GM18505 (cell line): Measurements from ENCODE around the gene MYADM.

ENCODE experiments used
- ATAC-seq: cut with Tn5 transposase; IDR thresholded peaks from one replicate; pipeline ENCODE4 v1.9.1; 2021; ENCODE audit not compliant: unreplicated experiment
- POLR2A ChIP-seq: IDR thresholded peaks from 4 replicates; pipeline ENCODE4 v1.6.1; 2011; ENCODE audit warnings: borderline replicate concordance; ENCODE audit not compliant: insufficient read depth, insufficient read length; ENCODE audit errors: extremely low read depth

MYADM gene

DNA sequence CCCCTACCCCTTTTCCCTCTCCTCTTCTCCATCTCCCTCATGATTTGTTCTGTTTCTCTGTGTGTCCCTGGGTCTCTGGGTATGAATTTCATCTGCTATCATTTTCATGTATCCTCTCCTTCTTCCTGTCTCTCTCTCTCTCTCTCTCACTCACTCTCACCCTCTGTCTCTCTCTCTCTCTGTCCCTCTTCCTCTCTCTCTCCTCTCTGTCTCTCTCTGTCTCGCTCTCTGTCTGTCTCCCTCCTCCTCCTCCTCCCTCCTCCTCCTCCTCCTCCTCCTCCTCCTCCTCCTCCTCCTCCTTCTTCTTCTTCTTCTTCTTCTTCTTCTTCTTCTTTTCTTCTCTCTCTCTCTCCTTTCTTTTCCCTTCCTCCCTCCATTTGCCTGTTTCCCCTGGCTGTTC, 38.1 kb downstream of the MYADM start:
- TF ChIP-seq POLR2A: no peak
- ATAC-seq: no peak

DNA sequence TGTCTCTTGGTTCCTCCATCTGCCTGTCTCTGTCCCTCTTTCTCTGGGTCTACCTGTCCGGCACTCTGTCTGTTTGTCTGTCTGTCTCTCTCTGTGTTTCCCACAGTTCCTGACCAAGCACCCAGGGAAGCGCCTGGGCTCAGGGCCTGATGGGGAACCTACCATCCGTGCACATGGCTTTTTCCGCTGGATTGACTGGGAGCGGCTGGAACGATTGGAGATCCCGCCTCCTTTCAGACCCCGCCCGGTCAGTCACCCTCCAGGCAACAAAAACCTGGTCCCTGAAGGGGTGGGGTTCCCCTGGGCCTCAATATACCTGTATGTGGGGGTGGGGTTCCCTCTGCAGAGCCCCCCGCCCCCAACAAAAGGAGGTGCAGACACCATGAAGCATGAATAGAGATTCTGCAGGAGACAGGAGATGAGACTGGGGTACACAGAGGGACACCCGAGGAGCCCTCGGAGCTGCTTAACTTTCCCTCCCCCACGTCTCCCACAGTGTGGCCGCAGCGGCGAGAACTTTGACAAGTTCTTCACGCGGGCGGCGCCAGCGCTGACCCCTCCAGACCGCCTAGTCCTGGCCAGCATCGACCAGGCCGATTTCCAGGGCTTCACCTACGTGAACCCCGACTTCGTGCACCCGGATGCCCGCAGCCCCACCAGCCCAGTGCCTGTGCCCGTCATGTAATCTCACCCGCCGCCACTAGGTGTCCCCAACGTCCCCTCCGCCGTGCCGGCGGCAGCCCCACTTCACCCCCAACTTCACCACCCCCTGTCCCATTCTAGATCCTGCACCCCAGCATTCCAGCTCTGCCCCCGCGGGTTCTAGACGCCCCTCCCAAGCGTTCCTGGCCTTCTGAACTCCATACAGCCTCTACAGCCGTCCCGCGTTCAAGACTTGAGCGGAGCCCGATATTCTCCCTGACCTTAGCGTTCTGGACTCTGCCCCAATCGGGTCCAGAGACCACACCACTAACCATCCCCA, 38.8 kb downstream of the MYADM start:
- no peak for TF ChIP-seq POLR2A
- ATAC-seq: no peak

DNA sequence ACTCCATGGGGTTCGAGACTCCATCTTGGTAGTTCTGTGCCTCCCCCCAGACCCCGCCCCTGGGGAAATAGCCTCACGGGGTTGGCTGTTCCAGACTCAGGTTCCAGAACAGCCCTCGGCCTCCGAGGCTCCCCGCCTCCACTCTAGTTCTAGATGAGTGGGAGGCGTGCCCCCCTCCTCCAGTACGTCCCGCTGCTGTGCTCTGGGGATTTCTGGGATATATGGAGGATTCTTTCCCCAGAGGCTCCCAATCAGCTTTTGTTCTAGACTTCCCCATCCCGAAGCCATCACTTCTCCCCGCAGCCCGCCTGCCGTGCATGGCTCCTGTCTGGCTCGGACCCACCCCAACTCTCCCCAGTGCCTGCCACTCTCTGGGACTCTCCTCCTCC, 39.5 kb downstream of the MYADM start:
- no peak for ATAC-seq
- TF ChIP-seq POLR2A: no peak

DNA sequence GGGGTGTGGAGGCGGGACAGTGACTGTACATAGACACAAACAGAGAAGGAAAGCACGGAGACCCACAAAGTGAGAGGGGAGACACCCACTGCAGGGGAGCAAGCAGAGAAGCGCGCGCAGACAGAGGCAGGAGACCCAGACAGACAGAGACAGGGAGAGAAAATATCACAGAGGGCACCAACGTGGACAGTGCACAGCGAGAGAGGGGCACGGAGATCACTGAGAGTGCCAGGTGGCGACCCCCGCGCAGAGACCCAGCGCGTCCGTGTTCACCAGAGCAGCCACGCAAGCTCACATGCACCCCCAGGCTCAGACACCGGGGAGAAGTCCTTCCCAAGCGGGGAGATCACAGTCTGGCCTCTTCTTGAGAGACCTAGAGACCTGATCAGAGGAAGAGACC, 40.0 kb downstream of the MYADM start:
- no peak for TF ChIP-seq POLR2A
- ATAC-seq: no peak

DNA sequence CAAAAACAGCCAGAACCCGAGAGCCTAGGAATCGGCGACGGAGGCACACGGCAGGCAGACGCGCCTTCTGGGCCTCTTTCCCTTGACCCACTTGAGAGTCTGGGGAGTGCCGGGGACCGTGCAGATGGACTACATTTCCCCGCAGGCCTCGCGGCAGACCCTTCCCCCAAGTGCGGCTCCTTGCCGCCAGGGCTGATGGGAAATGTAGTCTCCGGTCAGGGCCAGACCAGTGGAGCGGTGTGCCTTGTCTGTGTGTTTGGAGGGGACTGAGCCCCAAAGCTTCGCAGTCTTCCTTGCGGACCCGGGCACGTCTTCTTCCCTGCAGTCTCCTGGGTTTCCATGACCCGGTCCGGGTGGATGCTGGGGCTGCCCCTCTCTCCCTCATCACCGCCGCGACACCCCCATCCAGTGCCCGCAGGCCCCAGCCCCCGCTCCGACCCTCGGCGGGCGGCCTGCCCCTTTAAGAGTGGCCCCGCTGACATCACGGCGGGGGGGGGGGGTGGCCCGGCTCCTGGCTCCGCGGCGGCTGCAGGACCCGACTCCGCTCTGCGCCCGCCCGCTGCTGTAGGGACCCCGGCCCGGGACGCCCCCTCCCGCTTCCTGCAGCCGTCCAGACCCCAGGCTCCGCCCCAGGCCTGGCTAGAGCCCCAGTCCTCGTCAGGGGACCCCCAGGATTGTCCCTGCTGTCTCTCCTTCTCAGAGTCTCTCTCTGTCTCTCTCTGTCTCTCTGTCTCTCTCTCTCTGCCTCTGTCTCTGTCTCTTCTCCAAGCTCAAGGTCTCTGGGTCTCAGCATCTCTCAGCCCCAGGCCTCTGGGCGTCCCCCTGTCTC, 40.6 kb downstream of the MYADM start:
- no peak for ATAC-seq
- no peak for TF ChIP-seq POLR2A

DNA sequence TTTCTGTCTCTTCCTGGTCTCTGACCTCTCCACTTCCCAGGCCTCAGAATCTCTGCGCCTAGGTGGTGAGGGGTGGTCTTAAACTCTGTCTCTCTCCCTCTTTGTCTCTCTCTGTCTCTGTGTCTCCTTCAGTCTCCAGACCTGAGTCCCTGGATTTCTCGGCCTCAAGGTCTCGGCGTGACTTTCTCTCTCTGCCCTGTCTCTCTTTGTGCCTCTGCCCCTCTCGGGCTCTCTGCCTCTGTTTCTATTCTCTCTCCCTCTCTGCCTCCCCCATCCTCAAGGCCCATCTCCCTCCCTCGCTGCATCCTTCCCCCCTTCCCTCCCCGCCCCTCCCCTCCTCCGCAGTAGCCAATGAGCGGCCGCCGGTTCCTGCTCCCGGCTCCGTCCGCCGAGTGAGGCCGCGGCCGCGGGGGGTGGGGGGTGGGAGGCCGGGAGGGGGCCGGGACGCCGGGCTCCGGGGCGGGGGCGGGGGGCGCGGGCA, 41.3 kb downstream of the MYADM start, which contains the start of gene CACNG7:
TSS of gene CACNG7 (plus strand) at position 344 of the 481 bp plus-strand sequence. CDS start 3,554 bp downstream, outside the sequence.
- ATAC-seq: no peak
- no peak for TF ChIP-seq POLR2A

DNA sequence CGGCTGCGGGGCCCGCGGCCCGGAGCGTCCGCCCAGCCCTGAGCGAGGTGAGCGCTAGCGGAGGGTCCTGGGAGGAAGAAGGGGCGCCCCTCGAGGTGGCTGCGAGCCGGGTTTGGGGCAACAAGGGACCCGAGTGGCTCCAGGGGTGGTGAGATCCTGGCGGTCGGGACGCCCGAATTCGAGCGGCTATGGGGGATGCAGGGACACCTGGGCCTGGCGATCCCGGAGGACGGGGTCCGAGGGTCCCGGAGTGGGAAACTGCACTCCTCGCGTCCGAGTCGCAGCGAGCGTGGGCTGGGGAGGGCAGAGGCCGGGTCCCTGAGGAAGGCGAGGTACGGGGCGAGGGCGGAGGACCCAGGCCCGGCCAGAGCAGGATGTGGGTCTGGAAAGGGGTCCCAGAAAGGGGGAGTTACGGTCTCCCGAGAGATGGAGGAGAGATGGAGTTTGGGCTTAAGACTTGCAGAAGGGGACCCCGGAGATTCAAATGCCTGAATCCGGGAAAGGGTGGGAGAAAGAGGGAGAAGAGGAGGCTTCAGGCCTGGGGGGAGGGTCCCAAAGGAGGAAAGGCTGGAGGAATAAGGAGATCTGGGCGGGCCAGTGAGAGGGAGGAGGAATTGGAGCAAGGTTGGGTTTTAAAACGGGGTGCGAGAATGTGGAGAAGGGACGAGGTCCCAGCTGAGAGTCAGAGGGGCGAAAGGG, 41.9 kb downstream of the MYADM start:
- ATAC-seq: no peak
- TF ChIP-seq POLR2A: no peak

DNA sequence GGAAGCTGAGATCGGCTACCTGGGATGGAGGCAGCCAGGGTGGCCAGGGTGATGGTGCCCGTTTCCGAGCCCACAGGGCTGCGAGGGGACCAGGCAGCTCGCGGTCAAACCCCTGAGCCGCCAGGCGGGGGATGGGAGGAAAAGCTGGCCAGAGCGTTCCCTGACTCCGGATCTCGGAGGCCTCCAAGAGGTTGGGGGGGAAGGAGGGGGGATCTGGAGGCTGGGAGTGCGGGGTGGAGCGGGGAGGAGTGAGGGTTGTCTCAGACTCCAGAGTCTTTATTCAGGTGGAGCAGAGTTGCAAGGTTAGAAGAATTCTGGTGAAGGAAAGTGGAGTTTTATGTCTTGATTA, 42.5 kb downstream of the MYADM start:
- no peak for ATAC-seq

DNA sequence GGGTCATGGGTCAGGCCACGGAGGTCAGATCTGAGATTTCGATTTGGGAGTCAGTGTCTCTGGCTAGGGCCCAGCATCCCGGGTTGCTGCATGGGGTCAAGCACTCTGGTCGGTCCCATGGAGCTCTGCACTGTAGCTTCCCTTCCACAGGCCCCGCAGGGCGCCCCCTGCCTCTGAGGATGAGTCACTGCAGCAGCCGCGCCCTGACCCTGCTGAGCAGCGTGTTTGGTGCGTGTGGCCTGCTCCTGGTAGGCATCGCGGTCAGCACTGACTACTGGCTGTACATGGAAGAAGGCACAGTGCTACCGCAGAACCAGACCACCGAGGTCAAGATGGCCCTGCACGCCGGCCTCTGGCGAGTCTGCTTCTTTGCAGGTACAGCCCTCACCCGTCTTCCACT, 45.0 kb downstream of the MYADM start:
- TF ChIP-seq POLR2A: no peak

More for the DNA sequence above, 42.5 kb downstream of the MYADM start:
- no peak for TF ChIP-seq POLR2A

DNA sequence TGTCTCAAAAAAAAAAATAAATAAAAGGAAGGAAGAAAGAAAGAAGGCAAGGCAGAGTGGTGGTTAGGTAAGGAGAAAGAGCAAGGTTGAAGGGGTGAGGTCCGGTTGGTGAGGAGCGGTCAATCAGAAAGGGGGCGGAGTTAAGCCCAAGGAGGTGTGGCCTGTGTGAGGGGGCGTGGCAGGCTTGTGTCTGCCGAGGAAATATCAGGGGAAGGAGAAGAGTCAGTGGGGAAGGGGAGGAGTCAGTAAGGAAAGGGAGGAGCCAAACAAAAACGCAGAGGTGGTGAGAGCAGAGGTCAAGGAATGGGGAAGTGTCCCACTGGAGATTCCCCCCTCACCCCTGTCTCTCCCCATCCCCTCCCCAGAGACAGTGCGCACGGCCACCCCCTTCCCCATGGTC, 47.3 kb downstream of the MYADM start:
- ATAC-seq: no peak
- TF ChIP-seq POLR2A: no peak

More for the DNA sequence above, 45.0 kb downstream of the MYADM start:
- ATAC-seq: no peak

DNA sequence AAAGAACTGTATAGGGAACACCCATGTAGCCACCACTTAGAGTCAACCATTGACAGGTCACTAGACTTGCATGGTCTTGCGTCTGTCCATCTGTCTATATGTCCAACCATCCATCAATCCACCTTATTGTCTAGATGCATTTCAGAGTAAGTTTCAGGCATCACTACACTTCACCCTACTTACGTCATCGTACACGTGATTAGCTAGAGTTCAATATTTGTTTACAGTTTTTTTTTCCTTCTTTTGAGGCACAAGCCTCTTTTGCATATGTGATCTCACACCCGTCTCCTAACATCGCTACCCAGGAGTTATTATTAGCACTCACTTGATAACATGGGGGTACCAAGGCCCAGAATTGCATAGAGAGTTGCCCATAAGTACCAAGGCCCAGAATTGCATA, 48.3 kb downstream of the MYADM start:
- no peak for TF ChIP-seq POLR2A
- ATAC-seq: no peak

DNA sequence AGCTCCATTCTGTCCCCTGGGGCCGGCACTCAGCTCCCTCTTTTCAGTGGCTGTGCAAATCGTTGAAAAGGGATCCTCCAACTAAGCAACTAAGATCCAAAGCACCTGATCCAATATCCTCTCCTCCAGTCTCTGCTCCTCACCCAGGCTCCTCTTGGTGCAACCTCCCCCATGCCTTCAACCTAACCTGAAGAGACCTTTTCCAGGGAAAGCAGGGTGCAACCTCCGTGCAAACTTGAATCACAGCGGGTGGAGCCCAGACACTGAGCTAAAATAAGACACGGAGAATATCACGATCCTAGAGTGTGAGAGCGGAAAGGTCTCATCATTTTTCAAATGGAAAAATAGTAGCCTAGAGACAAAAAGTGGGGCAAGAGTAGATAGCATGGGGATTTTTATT, 49.7 kb downstream of the MYADM start:
- no peak for TF ChIP-seq POLR2A
- ATAC-seq: no peak
